ENCODE measurements around the gene SYT5. TPM values are rescaled to one million over a fixed set of nuclear protein-coding genes. Genes with fewer than 3 reads are reported as not detected.

The SYT5 gene
- total and polyA plus RNA-seq, 2 donors (not counting 1 experiment from before 2014, with no cell fraction given): 0.27 to 0.94 TPM

DNA sequence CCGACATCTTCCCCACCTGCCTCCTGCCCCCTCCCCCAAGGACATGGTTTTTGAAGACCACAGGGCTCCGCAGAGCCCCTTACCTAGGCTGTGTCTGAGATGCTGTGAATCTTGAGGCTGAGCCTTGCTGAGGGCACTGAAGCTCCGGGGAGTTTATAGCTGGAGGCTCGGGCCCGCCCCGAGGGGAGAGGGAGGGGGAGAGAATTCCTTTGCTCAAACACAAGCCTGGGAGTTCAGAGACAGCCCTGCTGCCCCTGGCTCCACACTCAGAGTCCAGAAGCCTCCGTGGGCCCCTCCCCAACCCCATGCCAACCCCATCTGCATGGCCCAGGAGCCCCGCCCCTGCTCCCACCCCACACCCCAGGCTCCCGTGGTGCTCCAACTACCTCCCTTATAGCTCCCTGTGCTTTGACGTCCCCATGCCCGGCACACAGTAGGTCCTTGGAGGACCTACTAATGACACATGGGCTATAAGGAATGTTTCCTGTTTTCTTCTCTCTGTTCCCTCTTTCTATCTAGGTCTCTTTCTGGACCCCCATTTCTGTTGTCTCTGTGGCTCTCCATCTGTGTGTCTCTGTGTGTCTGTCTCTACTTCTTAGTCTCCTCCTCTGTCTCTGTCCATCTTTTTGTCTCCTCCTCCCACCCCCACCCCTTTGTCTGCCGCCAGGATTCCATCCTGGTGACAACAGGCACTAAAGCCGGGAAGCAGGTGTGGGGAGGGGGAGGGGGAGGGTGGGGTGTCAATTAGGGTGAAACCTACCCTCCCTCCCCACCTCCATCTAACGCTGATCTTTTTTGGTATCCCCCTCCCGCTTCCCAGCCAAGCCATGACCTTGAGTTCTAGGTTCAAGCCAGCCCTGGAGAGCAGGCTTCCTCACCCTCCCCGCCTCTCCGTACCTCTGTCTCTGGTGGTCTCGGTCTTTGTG is 30.7 kb downstream of the SYT5 start, which contains the start of gene TNNT1:
Gene TNNT1 (minus strand): TSS at position 129 of the 926 bp plus-strand sequence. CDS start 2,049 bp downstream, outside the sequence.
- Mint-ChIP-seq H3K27ac (no peak within 1 kb of the TSS), H3K4me3 (no peak within 1 kb of the TSS), H3K27me3 (peaks cover 41% of the 10 kb centered on the region), H3K4me1 (peaks cover 15% of the 10 kb centered on the region), H3K9me3 (ENCODE audit: insufficient read depth) (peaks cover 5% of the 10 kb centered on the region)
- no peaks in the 10 kb centered on the region for H4K20me1 ChIP-seq (ENCODE audit: control insufficient read depth, insufficient read depth, low read length, poor library complexity, severe bottlenecking)
- H3K27ac ChIP-seq (ENCODE audit: low read length in 2 of 2): no peak within 1 kb of the TSS
- ChIA-PET POLR2A (no interaction called here), CTCF (no interaction called here)
- intact Hi-C loops (cut with micrococcal nuclease): no loop called here
- ATAC-seq (ENCODE audit: low read depth) (no peak), DNase-seq (no peak)
- no peak within 1 kb of the TSS for H2AFZ ChIP-seq (ENCODE audit: insufficient read depth, low read depth, low read length, poor library complexity, severe bottlenecking)
- H3K27me3 ChIP-seq (replicated peaks in 1 of 4; ENCODE audit: control extremely low read depth in 1 of 4, control insufficient read depth in 3 of 4, insufficient read depth in 4 of 4, low read length in 3 of 4): peaks cover 0 to 52% (median 26%) of the 10 kb centered on the region in 4 experiments
- no peak within 1 kb of the TSS for H3K9ac ChIP-seq (ENCODE audit: low read length)
- H3K79me2 ChIP-seq (ENCODE audit: control insufficient read depth, insufficient read depth, low read length): no peaks in the 10 kb centered on the region
- H3K4me3 ChIP-seq (ENCODE audit: control extremely low read depth in 1 of 5, extremely low read depth in 1 of 5, insufficient read depth in 1 of 5, low read depth in 2 of 5, low read length in 4 of 5): no peak within 1 kb of the TSS
- WGBS (ENCODE audit: insufficient coverage): 35% methylated on average over 9 of the region's 18 CpGs
- H3K9me3 ChIP-seq (ENCODE audit: control extremely low read depth in 1 of 3, control insufficient read depth in 2 of 3, insufficient read depth in 1 of 3, low read length in 2 of 3): peaks cover 0 to 27% (median 3%) of the 10 kb centered on the region in 3 donors
- H3K4me2 ChIP-seq (replicated peaks; ENCODE audit: low read depth, low read length, poor library complexity, severe bottlenecking): no peak within 1 kb of the TSS
- peaks cover 14% of the 10 kb centered on the region in 2 donors for H3K4me1 ChIP-seq (ENCODE audit: control insufficient read depth in 2 of 2, insufficient read depth in 2 of 2, low read length in 2 of 2)
- no peaks in the 10 kb centered on the region for H3K36me3 ChIP-seq (replicated peaks in 1 of 2; ENCODE audit: control extremely low read depth in 1 of 2, control insufficient read depth in 1 of 2, extremely low read depth in 1 of 2, insufficient read depth in 2 of 2, low read length in 1 of 2)
- TF ChIP-seq EZH2 (IDR thresholded peaks at IDR 0.05; ENCODE audit: borderline replicate concordance, insufficient read depth, low read depth, low read length, poor library complexity, severe bottlenecking): no peak

DNA sequence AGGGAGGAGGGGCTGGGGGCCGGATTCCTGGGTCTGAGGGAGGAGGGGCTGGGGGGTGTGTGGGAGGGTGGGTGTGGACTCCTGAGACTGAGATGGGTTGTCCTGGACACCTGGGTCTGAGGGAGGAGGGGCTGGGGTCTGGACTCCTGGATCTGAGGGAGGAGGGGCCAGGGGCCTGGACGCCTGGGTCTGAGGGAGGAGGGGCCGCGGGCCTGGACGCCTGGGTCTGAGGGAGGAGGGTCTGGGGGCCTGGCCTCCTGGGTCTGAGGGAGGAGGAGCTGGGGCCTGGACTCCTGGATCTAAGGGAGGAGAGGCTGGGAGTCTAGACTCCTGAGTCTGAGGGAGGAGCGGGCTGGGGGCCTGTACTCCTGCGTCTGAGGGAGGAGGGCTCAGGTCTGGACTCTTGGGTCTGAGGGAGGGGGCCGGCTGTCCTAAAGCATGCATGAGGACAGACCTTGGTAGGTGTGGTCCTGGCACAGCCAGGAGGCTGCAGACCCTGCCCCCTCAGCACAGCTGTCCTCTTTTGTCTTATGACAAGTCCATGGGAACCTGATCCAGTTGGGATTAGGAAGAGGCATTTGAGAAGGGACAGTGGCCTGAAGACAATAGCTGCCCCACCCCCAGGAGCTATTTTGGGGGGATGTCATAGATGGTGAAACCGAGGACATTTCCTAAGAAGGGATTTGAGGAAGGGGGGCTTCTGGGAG is 32.4 kb downstream of the SYT5 start:
- Histone ChIP-seq H3K4me2 (replicated peaks; ENCODE audit: low read depth, low read length, poor library complexity, severe bottlenecking) (no peak overlapping the region), H3K4me1 (ENCODE audit: control insufficient read depth in 2 of 2, insufficient read depth in 2 of 2, low read length in 2 of 2) (peaks cover 14% of the 10 kb centered on the region in 2 donors), H3K27me3 (replicated peaks in 1 of 4; ENCODE audit: control extremely low read depth in 1 of 4, control insufficient read depth in 3 of 4, insufficient read depth in 4 of 4, low read length in 3 of 4) (peaks cover 0 to 65% (median 31%) of the 10 kb centered on the region in 4 experiments), H3K9ac (ENCODE audit: low read length) (no peak overlapping the region), H3K9me3 (ENCODE audit: control extremely low read depth in 1 of 3, control insufficient read depth in 2 of 3, insufficient read depth in 1 of 3, low read length in 2 of 3) (peaks cover 0 to 21% (median 3%) of the 10 kb centered on the region in 3 donors), H3K79me2 (ENCODE audit: control insufficient read depth, insufficient read depth, low read length) (no peaks in the 10 kb centered on the region), H3K4me3 (ENCODE audit: control extremely low read depth in 1 of 5, extremely low read depth in 1 of 5, insufficient read depth in 1 of 5, low read depth in 2 of 5, low read length in 4 of 5) (no peak overlapping the region), H3K36me3 (replicated peaks in 1 of 2; ENCODE audit: control extremely low read depth in 1 of 2, control insufficient read depth in 1 of 2, extremely low read depth in 1 of 2, insufficient read depth in 2 of 2, low read length in 1 of 2) (no peaks in the 10 kb centered on the region), H2AFZ (ENCODE audit: insufficient read depth, low read depth, low read length, poor library complexity, severe bottlenecking) (no peak overlapping the region), H3K27ac (ENCODE audit: low read length in 2 of 2) (no peak overlapping the region), H4K20me1 (ENCODE audit: control insufficient read depth, insufficient read depth, low read length, poor library complexity, severe bottlenecking) (no peaks in the 10 kb centered on the region)
- ATAC-seq (ENCODE audit: low read depth) (no peak), DNase-seq (no peak)
- H3K27me3 Mint-ChIP-seq: peaks cover 47% of the 10 kb centered on the region
- H3K4me3 Mint-ChIP-seq: no peak overlapping the region
- H3K27ac Mint-ChIP-seq: no peak overlapping the region
- intact Hi-C loops (cut with micrococcal nuclease): no loop called here
- POLR2A ChIA-PET: interaction anchor here (0.7 kb wide), 1 partner anchor 418 kb away, joined by 4 read pairs; no protein-coding TSS in a partner anchor
- peaks cover 10% of the 10 kb centered on the region for H3K4me1 Mint-ChIP-seq
- CTCF ChIA-PET: interaction anchor here (0.5 to 1.3 kb wide), 2 partner anchors 350 to 362 kb away, joined by 3 read pairs; no protein-coding TSS in a partner anchor
- TF ChIP-seq, protein P1, sequence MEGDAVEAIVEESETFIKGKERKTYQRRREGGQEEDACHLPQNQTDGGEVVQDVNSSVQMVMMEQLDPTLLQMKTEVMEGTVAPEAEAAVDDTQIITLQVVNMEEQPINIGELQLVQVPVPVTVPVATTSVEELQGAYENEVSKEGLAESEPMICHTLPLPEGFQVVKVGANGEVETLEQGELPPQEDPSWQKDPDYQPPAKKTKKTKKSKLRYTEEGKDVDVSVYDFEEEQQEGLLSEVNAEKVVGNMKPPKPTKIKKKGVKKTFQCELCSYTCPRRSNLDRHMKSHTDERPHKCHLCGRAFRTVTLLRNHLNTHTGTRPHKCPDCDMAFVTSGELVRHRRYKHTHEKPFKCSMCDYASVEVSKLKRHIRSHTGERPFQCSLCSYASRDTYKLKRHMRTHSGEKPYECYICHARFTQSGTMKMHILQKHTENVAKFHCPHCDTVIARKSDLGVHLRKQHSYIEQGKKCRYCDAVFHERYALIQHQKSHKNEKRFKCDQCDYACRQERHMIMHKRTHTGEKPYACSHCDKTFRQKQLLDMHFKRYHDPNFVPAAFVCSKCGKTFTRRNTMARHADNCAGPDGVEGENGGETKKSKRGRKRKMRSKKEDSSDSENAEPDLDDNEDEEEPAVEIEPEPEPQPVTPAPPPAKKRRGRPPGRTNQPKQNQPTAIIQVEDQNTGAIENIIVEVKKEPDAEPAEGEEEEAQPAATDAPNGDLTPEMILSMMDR (IDR thresholded peaks at IDR 0.05): no peak
- no peak for TF ChIP-seq EZH2 (IDR thresholded peaks at IDR 0.05; ENCODE audit: borderline replicate concordance, insufficient read depth, low read depth, low read length, poor library complexity, severe bottlenecking)
- peaks cover 5% of the 10 kb centered on the region for H3K9me3 Mint-ChIP-seq (ENCODE audit: insufficient read depth)
- WGBS (ENCODE audit: insufficient coverage): 66% methylated on average over 6 of the region's 9 CpGs

All from B cell (primary cell).